ENCODE results near the gene TRIM29.
"Not testable (repeated sequence)": the region's sequence is repeated elsewhere in the genome, so short reads cannot be mapped to it uniquely, and the experiment has no call there.

Gene TRIM29

DNA sequence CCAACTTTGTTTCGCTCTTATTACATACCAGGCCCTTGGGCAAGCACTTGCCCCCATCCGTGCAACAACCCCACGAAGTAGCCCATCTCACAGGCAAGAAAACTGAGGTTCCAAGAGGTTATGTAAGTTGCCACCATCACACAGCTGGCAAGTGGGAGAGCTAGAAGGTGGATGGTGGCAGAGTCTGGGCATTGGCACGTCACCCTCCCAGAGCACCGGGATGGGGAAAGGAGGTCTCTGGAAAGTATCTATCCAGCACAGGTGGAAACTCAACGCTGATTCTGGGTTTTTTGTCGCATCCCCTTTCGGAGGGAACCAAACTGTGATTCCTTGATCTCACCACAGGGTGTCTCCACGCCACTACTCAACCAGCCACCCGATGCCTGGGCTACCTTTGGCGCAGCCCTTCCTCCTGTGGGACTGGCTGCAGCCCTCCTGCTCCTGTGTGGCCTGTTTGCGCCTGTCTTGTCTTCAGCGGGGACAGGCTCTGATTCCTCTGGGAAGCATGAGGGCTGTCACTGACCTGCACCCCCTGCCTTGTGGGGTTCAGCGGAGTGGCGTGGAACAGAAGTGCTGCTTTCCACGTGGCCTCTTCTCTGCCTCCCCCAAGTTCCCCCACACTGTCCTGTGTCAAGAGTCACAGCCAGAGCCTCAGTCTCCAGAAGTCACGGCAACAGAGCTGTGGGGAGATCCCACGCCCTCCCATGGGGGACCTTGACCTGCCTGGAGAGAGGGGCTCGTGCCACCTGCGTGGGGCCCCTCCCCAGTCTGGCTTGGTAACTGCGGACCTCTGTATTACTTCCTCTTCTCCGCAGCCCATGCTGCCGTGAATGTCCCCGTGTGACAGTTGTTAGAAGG, 34.4 kb upstream of the TRIM29 start:
- FAIRE-seq = no peak

DNA sequence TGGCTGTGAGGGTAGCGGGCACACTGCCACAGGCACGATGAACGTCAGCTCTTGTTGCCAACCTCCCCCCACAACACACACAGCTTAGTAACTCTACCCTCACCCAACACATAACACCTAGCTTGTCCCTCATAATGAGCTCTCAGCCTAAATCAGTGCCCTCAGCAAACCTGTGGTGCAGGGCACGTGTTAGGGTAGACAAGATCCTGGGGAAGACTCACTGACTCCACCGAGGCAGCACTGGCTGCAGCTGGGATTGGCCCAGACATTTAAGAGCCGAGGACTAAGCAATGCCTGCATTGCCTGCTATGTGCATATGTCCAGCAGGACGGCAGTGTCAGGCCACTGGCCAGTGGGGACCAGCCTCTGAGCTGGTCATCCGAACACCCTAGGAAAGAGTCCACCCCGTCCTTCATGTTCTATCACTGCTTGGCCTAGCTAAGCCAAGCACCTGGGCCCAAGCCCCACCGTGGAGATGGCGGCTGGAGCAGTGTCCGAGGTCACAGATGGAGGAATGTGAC, 32.9 kb upstream of the TRIM29 start:
- FAIRE-seq = no peak

DNA sequence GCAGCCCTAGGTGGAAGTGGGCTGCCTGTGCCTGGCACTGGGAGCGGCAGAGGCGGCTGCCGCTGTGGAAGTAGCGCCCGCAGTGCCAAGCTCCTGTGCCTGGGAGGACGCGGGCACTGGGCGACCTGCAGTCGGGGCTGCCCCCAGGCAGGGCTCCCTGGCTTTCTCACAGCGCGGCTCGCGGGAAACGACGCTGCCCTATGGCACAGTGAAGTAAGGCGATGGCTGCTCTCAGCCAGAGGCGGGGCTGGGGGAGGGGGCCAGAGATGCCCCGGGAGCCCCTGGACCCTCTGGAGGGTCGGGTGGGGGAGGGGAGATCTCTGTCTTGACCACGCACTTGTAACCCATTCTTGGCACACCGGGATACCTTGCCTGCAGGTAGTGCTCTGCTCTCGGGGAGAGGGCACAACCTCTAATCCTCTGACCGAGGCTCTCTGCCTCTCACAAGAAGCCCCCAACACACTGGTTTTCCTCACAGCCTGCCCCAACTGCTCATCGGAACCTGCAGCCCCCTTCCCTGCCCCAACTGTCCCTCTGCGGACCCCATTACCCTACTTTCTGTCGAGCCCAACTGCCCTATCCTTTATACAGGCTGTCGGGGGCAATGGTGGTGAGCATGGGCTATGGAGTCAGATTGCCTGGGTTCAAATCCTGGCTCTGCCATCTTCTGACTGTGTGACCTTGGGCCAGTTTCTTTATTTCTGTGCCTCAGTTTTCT, 32.2 kb upstream of the TRIM29 start:
- FAIRE-seq = no peak

DNA sequence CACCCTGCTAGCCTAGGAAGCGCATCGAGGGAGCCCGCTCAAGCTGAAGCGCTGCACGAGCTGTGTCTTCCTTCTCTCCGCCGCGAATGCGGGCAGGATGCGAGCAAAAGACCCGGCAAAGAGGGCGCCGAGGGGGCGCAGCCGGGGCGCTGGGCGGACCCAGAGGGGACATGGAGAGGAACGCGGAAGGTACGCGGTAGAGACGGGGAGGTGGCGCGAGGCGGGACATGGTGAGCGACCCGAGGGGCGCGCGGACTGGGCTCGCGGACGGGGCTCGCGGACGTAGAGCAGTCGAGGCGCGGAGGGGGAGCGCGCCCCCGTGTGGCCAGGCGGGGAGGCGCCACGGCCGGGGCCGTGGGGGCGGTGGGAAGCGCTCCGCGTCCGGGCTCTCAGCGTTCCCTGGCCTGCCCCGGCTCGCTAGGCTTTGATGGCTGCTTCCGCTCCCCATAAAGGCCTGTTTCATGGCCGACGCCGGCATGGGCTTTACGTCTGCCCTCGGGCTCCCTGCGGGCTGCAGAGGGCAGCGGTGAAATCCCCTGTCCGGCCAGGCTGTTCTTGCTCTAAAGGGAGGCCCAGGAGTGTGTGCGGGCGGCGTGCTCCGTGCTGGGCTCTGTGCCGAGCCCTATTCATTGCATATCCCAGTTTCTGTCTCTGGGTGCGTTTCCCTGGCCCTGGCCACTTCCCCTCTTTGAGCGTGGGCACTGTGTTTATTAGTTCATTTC, 31.2 kb upstream of the TRIM29 start:
- FAIRE-seq = no peak

DNA sequence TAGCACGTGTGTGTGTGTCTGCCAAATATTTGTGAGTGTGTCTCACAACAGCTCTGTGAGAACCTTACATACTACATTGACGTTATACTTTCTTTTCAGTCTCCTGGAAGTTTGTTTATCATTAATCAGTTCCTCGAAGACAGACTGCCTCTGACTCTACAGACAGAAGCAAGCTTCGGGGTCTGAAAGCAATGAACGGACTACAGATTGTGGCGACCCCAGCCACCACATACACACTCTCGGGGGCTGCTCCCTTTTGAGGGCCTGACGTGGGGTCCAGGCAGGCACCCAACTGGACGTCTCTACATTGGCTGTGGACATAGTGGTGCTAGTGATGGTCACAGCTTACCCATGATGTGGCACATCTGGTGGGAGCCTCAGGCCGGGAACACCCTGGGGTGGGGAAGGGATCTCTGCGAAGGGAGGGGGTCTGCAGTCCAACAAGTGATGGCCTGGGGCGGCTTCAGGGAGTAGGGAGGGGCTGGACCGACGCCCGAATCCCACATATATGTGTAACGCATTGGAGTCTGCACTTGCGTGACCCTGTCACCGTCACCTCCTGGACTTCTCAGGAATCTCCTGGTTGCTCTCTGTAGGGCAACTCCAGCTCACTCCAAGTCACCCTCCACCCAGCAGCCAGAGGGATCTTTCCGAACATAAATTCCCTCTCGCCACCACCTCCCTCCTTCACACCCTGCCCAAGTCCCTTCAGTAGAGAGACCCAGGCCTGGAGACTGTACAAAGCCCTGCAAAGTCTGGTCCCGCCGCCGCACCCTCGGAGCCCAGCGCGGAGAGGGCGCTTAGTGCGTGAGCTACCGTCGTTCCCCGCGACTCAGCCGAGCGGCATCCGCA, 30.4 kb upstream of the TRIM29 start:
- FAIRE-seq = no peak

DNA sequence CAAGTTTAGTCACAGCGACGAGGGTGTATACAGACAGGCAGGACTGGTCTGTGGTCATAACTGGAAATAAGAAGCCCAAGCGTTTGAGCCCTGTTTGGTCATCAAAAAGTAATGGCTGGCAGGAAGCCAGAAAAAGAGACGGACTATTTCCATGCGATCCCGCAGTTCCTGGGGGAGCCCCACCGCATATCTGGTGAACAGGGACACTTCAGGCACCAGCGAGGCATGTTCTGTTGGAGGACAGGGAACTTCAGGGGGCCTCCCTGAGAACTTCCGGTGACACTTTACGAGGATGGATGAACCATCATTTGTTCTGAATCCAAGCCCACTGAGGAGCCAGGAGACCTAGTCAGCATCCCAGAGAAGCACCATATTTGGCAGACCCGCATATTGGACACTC, 29.7 kb upstream of the TRIM29 start:
- FAIRE-seq = no peak

DNA sequence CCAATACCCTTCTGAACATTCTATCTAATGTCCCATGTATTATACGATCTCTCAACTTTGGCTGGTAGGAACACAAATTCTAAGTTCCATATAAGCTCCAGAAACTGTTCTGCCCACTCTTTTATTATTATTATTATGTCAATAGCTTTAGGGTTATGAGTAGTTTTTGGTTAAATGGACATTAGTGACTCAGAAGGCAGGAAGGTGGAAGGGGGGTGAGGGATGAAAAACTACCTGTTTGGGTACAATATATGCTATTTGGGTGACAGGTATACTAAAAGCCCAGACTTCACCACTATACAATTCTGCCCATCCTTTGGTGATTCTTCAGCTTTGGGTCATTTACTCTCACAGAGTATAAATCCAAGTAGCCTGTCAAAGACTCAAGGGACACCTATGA, 22.5 kb upstream of the TRIM29 start:
- no peak for FAIRE-seq

DNA sequence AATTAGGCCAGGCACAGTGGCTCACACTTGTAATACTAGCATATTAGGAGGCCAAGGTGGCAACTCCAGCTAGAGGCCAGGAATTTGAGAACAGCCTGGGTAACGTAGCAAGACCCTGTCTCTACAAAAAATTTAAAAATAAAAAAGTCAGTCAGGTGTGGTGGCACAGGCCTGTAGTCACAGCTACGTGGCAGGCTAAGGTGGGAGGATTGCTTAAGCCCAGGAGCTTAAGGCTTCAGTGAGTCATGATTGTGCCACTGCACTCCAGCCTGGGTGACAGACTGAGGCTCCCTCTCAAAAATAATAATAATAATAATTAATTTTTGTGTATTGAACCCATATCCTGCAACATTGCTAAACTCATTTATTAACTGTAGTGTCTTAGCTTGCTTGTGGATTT, 15.3 kb upstream of the TRIM29 start:
- FAIRE-seq = no peak

DNA sequence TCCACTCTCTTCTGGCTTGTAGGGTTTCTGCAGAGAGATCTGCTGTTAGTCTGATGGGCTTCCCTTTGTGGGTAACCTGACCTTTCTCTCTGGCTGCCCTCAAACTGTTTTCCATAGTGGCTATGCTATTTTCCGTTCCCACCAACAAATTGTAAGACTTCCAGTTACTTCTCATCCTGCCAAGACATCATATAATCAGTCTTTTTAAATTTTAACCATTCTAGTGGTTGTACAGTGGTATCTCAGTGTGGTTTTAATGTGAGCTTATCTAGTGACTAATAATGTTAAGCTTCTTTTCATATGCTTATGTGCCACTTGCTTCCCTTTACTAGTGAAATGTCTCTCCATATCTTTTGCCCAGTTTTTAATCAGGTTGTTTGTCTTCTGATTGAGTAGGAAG, 13.6 kb upstream of the TRIM29 start:
- FAIRE-seq = no peak

DNA sequence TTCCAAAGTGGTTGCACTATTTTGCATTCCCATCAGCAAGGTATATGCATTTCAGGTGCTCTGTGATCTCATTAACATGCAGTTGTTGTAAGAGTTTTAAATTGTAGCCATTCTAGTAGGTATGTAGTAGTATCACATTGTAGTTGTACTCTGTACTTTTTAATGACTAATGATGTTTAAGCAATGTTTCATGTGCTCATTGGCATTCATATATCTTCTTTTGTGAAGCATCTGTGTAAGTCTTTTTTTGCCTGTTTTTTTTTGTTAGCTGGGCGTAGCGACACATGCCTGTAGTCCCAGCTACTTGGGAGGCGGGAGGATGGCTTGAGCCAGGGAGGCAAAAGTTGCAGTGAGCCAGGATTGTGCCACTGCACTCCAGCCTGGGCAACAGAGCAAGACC, 11.3 kb upstream of the TRIM29 start:
- no peak for FAIRE-seq

DNA sequence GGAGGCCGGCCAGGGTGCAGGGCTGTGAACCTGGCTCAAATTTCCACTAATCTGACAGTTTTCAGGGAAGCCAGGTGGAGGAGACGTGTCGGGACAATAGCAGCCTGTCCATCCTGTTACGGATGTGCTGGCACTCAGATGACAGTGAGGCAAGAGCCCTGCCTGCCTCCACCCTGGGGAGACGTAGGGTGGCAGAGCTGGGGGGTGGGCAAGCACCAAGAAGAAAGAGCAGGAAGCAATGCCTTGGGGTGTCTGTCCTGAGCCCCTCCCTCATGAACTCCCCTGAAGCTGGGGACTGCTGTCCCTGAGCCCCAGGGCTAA, 10.0 kb upstream of the TRIM29 start:
- no peak for FAIRE-seq

DNA sequence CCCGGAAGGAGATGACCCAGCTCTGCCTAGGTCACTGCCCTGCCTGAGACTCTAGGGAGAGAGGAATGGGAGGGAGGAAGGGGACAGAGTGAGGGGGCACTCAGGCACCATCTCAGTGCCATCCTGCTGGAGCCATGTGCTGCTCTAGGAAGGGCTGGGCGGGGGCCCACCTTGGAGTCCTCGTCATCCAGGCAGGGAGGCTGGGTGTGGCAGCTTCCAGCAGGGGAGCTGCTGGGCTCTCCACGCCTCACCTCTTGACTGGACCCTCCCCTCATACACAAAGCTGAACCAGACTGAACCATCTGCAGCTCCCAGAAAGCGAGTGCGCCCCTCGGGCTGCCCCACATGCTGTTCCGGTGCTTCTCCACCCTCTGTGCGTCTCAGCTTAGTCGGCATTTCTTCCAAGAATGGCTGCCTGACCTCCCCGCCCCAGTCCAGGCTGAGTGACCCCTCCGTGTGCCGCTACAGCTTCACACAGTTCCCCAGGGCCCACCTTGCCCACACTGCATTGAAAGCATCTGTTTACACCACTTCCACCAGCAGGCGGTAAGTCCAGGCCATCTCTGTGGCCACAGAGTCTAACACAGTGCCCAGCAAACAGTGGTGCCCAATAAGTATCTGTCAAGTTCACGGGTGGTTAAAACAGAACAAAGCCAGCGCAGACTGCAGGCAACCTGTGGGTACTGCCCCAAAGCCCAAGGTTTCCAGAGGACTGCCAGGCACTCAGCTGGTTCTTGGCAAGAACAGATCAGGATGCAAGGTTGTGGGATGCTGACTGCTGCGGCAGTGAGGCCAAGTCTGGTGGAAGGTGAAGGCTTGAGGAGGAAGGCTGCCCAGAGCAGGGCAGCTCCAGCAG, 9.4 kb upstream of the TRIM29 start:
- no peak for FAIRE-seq

DNA sequence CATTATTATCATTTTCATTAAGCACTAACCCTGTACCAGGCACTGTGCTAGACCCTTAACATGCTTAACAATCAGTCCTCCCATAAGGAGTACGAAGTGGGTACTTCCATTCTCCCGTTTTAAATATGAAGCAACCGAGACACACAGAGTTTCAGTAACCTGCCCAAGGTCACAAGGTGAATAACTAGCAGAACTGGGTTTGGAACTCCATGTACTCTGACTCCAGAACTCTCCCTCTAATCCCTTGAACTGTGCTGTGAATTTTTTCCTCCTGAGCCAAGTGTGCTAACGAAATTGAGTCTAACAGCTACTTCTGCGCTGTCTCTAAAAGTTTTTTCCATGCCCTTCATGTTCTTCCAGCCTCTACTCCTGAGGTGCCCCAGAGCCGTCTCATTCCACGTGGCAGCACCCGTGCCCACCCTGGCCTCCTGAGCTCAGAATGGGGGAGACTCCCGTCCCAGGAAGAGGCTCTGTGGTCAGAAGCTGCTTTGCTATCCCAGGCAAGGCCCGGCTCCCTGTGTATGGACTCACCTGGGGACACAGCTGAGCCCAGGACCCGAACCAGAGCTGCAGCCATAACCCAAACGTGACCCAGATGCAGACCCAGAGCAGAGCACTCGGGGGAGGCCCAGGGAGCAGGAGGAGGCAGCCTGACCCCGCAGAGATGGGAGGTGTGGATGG, 8.6 kb upstream of the TRIM29 start:
- no peak for FAIRE-seq

DNA sequence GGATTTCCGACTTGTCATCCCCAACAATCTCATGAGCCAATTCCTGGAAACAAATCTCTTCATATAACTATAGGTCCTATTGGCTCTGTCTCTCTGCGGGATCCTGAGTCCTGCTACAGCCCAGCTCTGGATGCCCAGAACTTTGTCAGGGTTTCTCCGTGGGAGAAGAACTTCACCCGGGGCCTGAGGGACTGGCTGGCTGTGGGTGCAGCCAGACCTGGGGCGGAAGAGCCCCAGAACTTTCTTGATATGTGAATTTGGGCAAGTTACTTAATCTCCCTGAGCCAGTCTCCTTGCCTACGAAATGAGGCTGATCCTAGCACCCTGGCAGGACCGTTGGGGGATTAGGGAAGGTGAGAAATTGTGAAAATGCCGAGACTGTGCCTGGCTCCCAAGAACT, 6.6 kb upstream of the TRIM29 start:
- FAIRE-seq = no peak

DNA sequence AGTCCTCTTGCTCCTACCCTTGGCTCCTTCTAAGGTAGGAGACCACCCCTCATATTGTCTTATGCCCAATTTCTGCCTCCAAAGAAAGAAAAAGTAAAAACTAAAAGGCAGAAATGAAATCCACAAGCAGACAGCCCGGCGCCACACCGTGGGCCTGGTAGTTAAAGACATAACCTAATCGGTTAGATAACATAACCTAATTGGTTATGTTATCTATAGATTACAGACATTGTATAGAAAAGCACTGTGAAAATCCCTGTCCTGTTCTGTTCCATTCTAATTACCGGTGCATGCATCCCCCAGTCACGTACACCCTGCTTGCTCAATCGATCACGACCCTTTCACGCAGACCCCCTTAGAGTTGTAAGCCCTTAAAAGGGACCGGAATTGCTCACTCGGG, 5.6 kb upstream of the TRIM29 start:
- not testable (repeated sequence) for FAIRE-seq

DNA sequence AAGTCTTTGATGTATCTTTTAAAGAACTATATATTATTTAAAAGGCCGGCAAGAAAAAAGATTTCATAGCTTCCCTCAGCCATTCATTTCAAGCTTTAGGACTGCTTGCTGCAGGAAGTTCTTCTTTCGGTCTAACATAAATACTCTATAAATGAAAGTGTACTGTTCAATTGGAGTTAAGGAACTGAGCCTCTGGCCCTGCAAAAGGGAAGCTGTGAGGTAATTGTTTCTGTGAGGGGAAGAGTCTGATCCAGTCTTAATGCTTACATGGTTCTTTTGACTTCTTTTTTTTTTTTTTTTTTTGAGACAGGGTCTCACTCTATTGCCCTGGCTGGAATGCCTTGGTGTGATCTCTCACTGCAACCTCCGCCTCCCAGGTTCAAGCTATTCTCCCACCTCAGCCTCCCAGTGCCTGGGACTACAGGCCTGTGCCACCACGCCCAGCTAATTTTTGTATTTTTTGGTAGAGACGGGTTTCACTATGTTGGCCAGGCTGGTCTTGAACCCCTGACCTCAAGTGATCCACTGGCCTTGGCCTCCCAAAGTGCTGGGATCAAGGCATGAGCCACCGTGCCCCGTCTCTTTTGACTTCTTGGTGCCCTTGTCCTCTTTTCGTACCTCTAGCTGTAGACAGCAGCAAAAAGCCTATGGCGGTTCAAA, 4.7 kb upstream of the TRIM29 start:
- FAIRE-seq = no peak

DNA sequence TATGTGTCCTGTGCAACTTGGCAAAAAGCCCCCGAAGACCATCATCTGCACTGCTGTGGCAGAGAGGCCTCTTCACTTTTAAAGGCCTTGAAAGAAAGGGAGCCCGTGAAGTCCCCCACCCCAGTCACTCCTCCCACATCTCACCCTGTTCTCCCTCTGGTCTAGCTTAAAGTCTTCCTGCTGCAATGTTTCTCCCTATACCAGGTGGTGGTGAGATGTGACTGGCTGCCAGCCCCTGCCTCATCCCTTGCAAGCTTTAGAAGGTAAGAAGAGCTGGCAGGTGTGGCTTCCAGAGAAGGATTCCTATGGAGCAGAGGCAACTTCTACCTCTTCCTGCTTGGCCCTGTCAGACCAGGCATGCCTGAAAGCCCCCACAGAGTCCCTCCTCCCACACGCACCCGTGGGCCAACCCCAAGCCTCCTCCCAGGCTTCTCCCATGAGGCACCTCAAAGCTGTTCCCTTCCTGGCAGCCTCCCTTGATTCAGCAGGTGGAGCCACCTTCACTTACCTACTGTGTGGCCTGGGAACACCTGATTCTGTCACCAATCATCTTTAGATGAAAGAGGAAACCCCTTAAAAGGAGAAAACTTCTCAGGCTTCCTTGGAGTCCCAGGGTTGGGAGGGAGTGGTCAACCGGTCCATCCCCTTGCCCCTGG, 4.0 kb upstream of the TRIM29 start:
- no peak for FAIRE-seq

DNA sequence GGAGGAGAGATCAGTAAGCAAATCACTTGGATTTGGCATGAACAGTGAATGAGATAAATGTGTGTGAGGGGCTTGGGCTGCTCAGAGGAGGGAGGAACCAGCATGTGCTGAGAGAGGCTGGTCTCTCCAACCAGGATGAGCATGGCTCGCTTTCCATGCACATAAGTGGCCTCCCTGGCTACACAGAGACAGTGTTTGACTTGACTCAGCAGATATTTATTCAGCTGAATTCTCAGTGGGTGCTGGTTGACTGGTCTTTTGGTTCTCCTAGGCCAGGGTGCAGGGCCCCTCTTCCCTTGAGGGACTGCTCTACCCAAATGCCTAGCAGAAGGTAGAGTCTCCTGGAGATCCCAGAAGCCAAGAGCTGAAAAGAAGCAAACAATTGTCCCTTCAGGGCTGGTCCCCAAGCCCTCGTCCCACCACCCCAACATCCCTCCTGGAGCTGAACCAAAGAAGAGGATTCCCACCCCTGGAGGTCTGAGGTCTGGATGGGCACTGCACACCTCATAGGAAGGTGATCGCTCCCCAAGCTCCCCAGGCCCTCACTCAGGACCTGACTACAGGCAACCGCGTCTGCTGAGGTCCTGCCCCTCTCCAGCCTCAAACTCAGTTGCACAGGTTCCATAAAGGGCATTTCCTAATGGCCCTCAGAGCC, 3.3 kb upstream of the TRIM29 start:
- FAIRE-seq = no peak

DNA sequence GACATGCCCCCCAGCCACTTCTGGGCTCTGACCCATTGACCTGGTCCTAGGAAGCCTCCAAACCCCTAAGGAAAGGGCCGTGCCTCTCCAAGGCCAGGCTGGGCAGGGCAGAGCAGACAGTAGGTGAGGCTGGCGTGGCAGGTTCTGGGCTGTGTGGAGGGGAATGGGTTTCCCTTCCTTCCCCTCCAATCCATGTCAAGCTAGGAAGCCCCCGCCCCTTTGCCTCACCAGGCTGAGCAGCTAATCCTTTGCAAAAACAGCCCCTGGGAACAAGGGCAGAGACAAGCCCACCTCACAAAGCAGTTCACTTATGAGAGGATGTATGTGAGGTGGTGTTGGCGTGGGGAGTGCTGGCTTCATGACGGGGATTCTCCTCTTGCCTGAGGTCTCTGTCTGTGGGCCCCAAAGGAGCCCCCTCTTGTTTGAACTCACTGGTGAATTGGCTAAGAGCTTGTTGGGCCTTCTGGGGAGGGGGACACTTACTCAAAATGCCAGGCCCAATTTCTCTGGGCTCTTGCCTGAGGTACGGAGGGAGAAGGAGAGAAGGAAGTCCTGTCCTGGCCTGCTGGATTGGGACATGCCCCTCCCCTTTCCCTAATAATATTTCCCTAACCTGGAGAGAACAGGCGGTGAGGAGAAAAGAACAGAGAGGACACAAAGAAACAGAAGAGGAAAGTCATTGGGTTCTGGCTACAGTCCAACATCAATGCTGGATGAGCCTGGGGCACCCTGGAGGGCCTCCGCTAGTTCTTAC, 1.6 kb upstream of the TRIM29 start:
- FAIRE-seq = no peak

Measured in TTC549 (cell line).